GM19438 (cell line): ENCODE results near the gene KRTAP25-1.

Experiments
- ATAC-seq: cut with Tn5 transposase; IDR thresholded peaks from one replicate; pipeline ENCODE4 v1.9.1; 2021; ENCODE audit warnings: low read depth; ENCODE audit not compliant: unreplicated experiment

The KRTAP25-1 gene

GRCh38 chr21:30251781-30252180 is 37.5 kb downstream of the KRTAP25-1 start:
- ATAC-seq = no peak

- ATAC-seq = no peak
Observed at GRCh38 chr21:30249936-30250335, 39.4 kb downstream of the KRTAP25-1 start.

GRCh38 chr21:30248844-30249243 is 40.5 kb downstream of the KRTAP25-1 start:
- ATAC-seq = no peak

GRCh38 chr21:30245061-30245460 is 44.3 kb downstream of the KRTAP25-1 start:
- no peak for ATAC-seq

- ATAC-seq = no peak
Observed at GRCh38 chr21:30243691-30244090, 45.6 kb downstream of the KRTAP25-1 start.

- no peak for ATAC-seq
Observed at GRCh38 chr21:30240661-30241060, 48.7 kb downstream of the KRTAP25-1 start.
